Hepatocyte (in vitro differentiated cells): Measurements from ENCODE around the gene UBE2U. TPM values are rescaled to one million over a fixed set of nuclear protein-coding genes. Genes with fewer than 3 reads are reported as not detected.

Experiments
- DNase-seq: peaks from one replicate; pipeline ENCODE4 v3.0.0-alpha.2; 2016; ENCODE audit warnings: low spot score
- H2AFZ ChIP-seq: fragments of 200-600 bp; sonication (generic); 2 replicates; pipeline ENCODE4 v1.6.0; 2016; ENCODE audit warnings: antibody characterized with exemption, mild to moderate bottlenecking
- H3K27ac ChIP-seq: fragments of 200-600 bp; sonication (generic); 2 replicates; pipeline ENCODE4 v1.5.1; 2016; ENCODE audit warnings: mild to moderate bottlenecking
- H3K27me3 ChIP-seq: fragments of 200-600 bp; sonication (generic); 2 replicates; pipeline ENCODE4 v1.6.1; 2016
- H3K36me3 ChIP-seq: fragments of 200-600 bp; sonication (generic); replicated peaks from 2 replicates; pipeline ENCODE4 v1.5.1; 2016; ENCODE audit warnings: low read depth; ENCODE audit not compliant: insufficient read depth
- H3K4me1 ChIP-seq: fragments of 200-600 bp; sonication (generic); 2 replicates; pipeline ENCODE4 v1.5.1; 2016; ENCODE audit warnings: mild to moderate bottlenecking, moderate library complexity; ENCODE audit not compliant: insufficient read depth
- H3K4me2 ChIP-seq: fragments of 200-600 bp; sonication (generic); 2 replicates; pipeline ENCODE4 v1.6.0; 2016
- H3K4me3 ChIP-seq: fragments of 200-600 bp; sonication (generic); 2 replicates; pipeline ENCODE4 v1.5.1; 2016; ENCODE audit warnings: mild to moderate bottlenecking
- H3K79me2 ChIP-seq: fragments of 200-600 bp; sonication (generic); 2 replicates; pipeline ENCODE4 v1.6.0; 2017; ENCODE audit warnings: mild to moderate bottlenecking
- H3K9me2 ChIP-seq: fragments of 200-600 bp; sonication (generic); replicated peaks from 2 replicates; pipeline ENCODE4 v1.6.0; 2017; ENCODE audit warnings: mild to moderate bottlenecking; ENCODE audit not compliant: insufficient read depth
- H3K9me3 ChIP-seq: fragments of 200-600 bp; sonication (generic); 2 replicates; pipeline ENCODE4 v1.5.1; 2016; ENCODE audit warnings: low read depth, mild to moderate bottlenecking
- H4K20me1 ChIP-seq: fragments of 200-600 bp; sonication (generic); 2 replicates; pipeline ENCODE4 v1.6.0; 2016; ENCODE audit warnings: mild to moderate bottlenecking; ENCODE audit not compliant: insufficient read depth, poor library complexity, severe bottlenecking
- CTCF ChIP-seq: fragments of 200-600 bp; sonication (generic); IDR thresholded peaks from 2 replicates; pipeline ENCODE4 v1.5.1; 2016; ENCODE audit warnings: antibody characterized with exemption, mild to moderate bottlenecking; ENCODE audit not compliant: poor library complexity
- EZH2 ChIP-seq: fragments of 200-600 bp; sonication (generic); IDR thresholded peaks from 2 replicates; pipeline ENCODE4 v1.6.1; 2016; ENCODE audit warnings: antibody characterized with exemption, mild to moderate bottlenecking, borderline replicate concordance
- EZH2phosphoT487 ChIP-seq: fragments of 200-600 bp; sonication (generic); IDR thresholded peaks from one replicate; pipeline ENCODE4 v1.6.1; 2018; ENCODE audit warnings: antibody characterized with exemption, mild to moderate bottlenecking, low read depth, moderate library complexity; ENCODE audit not compliant: unreplicated experiment, severe bottlenecking
- WGBS: methylation state at CpG from one replicate; pipeline ENCODE4 v1.1.6; 2016; ENCODE audit warnings: low lambda C conversion rate; ENCODE audit errors: missing lambda C conversion rate; 5-methylcytosine and 5-hydroxymethylcytosine counted together
- polyA plus RNA-seq: library from polyadenylated mRNA; unstranded; fragments of >200 nt; fragmentation: Nextera tagmentation; extraction: Ambion mirVana; gene quantifications from 2 replicates; pipeline ENCODE4 v1.2.1, GENCODE V29; 2016
- total RNA-seq: library from RNA; depleted of rRNA; stranded (reverse); fragments of >200 nt; gene quantifications from 2 replicates; pipeline ENCODE4 v1.2.3, GENCODE V29; 2014

The UBE2U gene
- total and polyA plus RNA-seq, 2 experiments from 2014 or later: not detected

- Histone ChIP-seq H3K79me2 (no peaks in the 10 kb centered on the region), H3K9me2 (no peaks in the 10 kb centered on the region), H3K4me3 (no peak overlapping the region), H3K9me3 (no peaks in the 10 kb centered on the region), H3K4me1 (no peaks in the 10 kb centered on the region), H2AFZ (no peak overlapping the region), H4K20me1 (no peaks in the 10 kb centered on the region), H3K36me3 (no peaks in the 10 kb centered on the region), H3K27me3 (no peaks in the 10 kb centered on the region), H3K27ac (no peak overlapping the region), H3K4me2 (no peak overlapping the region)
- DNase-seq: no peak
- no peak for TF ChIP-seq EZH2phosphoT487
- TF ChIP-seq CTCF: no peak
- TF ChIP-seq EZH2: no peak
- 84% methylated on average over 1 of the region's 1 CpG for WGBS
These were observed 89.0 kb downstream of the UBE2U start for GRCh38 chr1:64292399-64292798.

DNA sequence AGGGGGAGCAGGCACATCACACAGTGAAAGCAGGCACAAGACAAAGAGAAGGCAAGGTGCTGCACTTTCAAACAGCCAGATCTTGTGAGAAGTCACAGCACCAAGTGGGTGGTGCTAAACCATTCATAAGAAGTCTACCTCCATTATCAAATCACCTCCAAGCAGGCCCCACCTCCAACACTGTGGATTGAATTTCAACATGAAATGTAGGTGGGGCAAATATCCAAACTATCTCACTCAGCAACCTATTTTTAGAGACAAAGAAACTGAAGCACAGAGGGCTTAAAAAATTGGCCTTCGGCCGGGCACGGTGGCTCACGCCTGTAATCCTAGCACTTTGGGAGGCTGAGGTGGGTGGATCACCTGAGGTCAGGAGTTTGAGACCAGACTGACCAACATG is 90.4 kb downstream of the UBE2U start:
- no peaks in the 10 kb centered on the region for H3K9me2 ChIP-seq

DNA sequence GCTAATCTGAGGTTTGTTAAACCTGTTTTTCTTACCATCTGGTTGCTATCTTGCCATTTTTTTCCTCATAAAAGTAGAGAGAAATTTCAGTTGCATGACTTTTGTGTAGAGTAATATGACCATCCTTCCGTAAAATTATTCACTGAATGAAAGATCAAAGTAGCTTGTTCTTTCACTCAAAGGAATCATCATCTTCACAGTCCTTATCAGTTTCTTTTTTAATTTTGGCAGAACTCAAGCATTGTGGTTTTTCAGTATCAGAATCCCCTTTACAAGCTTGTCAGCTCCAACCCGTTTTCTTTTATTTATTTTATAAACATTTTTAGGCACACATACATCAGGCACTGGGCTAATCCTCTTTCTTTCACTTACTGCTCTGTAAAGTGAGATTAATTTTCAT is 91.7 kb downstream of the UBE2U start:
- Histone ChIP-seq H3K9me2 (no peaks in the 10 kb centered on the region), H3K27me3 (no peaks in the 10 kb centered on the region), H3K4me1 (no peaks in the 10 kb centered on the region), H3K79me2 (no peaks in the 10 kb centered on the region), H4K20me1 (no peaks in the 10 kb centered on the region), H3K4me3 (no peak overlapping the region), H3K36me3 (no peaks in the 10 kb centered on the region), H3K4me2 (no peak overlapping the region), H3K27ac (no peak overlapping the region), H3K9me3 (no peaks in the 10 kb centered on the region), H2AFZ (no peak overlapping the region)
- WGBS: 47% methylated on average over 2 of the region's 2 CpGs
- no peak for DNase-seq
- TF ChIP-seq EZH2phosphoT487 (no peak), EZH2 (no peak), CTCF (no peak)

More for the DNA sequence above, 90.4 kb downstream of the UBE2U start:
- Histone ChIP-seq H3K4me3 (no peak overlapping the region), H4K20me1 (no peaks in the 10 kb centered on the region), H2AFZ (no peak overlapping the region), H3K9me3 (no peaks in the 10 kb centered on the region), H3K27me3 (no peaks in the 10 kb centered on the region), H3K4me2 (no peak overlapping the region), H3K36me3 (no peaks in the 10 kb centered on the region), H3K27ac (no peak overlapping the region), H3K79me2 (no peaks in the 10 kb centered on the region), H3K4me1 (no peaks in the 10 kb centered on the region)
- TF ChIP-seq EZH2phosphoT487: no peak
- no peak for TF ChIP-seq EZH2
- no peak for TF ChIP-seq CTCF
- no peak for DNase-seq
- 98% methylated on average over 4 of the region's 4 CpGs for WGBS

DNA sequence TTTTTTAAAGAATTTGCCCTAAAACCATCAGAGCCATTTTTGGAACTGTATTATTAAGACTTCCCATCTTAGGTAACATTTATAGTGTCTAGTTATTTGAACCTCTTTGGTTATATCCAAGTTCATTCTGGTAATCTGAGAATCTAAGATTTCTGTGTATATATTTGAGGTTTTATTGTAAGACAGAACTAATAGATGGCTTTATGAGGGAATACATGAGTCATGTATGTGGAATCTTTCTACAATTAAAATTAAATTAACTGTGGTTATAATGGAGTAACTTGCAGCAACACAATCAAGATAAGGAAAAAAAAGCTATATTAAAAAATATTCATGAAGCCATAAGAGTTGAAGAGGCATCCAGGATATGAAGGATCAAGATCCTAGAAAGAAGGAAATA is 92.1 kb downstream of the UBE2U start:
- Histone ChIP-seq H3K27me3 (no peaks in the 10 kb centered on the region), H3K4me1 (no peaks in the 10 kb centered on the region), H3K4me2 (no peak overlapping the region), H3K9me3 (no peaks in the 10 kb centered on the region), H3K79me2 (no peaks in the 10 kb centered on the region), H3K4me3 (no peak overlapping the region), H3K36me3 (no peaks in the 10 kb centered on the region), H3K9me2 (no peaks in the 10 kb centered on the region), H2AFZ (no peak overlapping the region), H4K20me1 (no peaks in the 10 kb centered on the region), H3K27ac (no peak overlapping the region)
- TF ChIP-seq CTCF (no peak), EZH2phosphoT487 (no peak), EZH2 (no peak)
- no peak for DNase-seq
